Colonic mucosa (tissue), 4 donors: ENCODE data around the gene KCNJ4. TPM values are rescaled to one million over a fixed set of nuclear protein-coding genes. Genes with fewer than 3 reads are reported as not detected.
"Not testable (repeated sequence)": the region's sequence is repeated elsewhere in the genome, so short reads cannot be mapped to it uniquely, and the experiment has no call there.

Experiments used
- DNase-seq: peaks from one replicate; pipeline ENCODE4 v3.0.0-alpha.2; 2020
- H3K27ac ChIP-seq: fragments of 200-600 bp; one replicate; pipeline ENCODE4 v1.8.0; 2021
- H3K27me3 ChIP-seq: fragments of 200-600 bp; one replicate; pipeline ENCODE4 v1.8.0; 2021
- H3K36me3 ChIP-seq: fragments of 200-600 bp; one replicate; pipeline ENCODE4 v1.8.0; 2021
- H3K4me1 ChIP-seq: fragments of 200-600 bp; one replicate; pipeline ENCODE4 v1.8.0; 2021; ENCODE audit warnings: mild to moderate bottlenecking
- H3K4me3 ChIP-seq: fragments of 200-600 bp; one replicate; pipeline ENCODE4 v1.8.0; 2021
- H3K9ac ChIP-seq, 2 donors: one replicate each; pipeline ENCODE4 v1.7.0; 2013; ENCODE audit warnings: control low read depth in 2 of 2, low read depth in 2 of 2, low read length in 2 of 2
- H3K9me3 ChIP-seq: fragments of 200-600 bp; one replicate; pipeline ENCODE4 v1.8.0; 2021
- intact Hi-C: fragments of 100-400 bp; cut with DNase I; formaldehyde crosslinking; loops from one replicate; pipeline ENCODE4 v1.14.1; 2022
- total RNA-seq, 2 donors: library from RNA; stranded (reverse); fragmentation: NEBNext Ultra II Directional in 1 of 2; extraction: Animal tissue kit (Norgen Biotek cat#: 25700) in 1 of 2; gene quantifications; one replicate each; pipeline ENCODE4 v1.2.1, GENCODE V29; 2021
- TF ChIP-seq, protein P1 (sequence below): fragments of 200-600 bp; IDR thresholded peaks from one replicate; pipeline ENCODE4 v1.8.0; 2022; ENCODE audit warnings: antibody characterized with exemption, mild to moderate bottlenecking
- donor health status: healthy.
- donor health status: DM: no; HTN: no; CAD: no.
- donor health status: DM: no; HTN: no; CAD: no.

Gene KCNJ4
- total RNA-seq, 2 donors from 2014 or later: not detected

DNA sequence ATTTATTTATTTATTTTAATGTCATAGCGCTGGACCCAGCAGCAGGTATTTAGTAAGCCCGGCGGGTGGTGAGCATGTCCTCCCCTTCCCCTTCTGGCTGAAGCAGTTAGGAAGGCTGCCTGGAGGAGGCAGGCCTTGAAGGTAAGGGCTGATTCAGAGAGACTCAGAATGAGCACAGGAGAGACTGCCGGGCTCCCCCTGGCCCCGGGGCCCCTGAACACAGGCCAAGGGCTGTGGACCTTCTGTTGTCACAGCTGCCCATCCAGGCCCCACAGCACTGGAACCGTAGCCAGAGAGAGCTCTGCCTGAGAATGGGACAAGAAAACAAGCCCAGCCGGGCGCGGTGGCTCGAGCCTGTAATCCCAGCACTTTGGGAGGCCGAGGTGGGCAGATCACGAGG, 52.8 kb downstream of the KCNJ4 start:
- Histone ChIP-seq H3K27ac (no peak overlapping the region), H3K4me3 (no peak overlapping the region), H3K9ac (no peak overlapping the region), H3K36me3 (no peaks in the 10 kb centered on the region), H3K27me3 (no peaks in the 10 kb centered on the region), H3K4me1 (no peaks in the 10 kb centered on the region), H3K9me3 (no peaks in the 10 kb centered on the region)
- no peak for DNase-seq
- intact Hi-C loops: no loop called here
- TF ChIP-seq, protein P1, sequence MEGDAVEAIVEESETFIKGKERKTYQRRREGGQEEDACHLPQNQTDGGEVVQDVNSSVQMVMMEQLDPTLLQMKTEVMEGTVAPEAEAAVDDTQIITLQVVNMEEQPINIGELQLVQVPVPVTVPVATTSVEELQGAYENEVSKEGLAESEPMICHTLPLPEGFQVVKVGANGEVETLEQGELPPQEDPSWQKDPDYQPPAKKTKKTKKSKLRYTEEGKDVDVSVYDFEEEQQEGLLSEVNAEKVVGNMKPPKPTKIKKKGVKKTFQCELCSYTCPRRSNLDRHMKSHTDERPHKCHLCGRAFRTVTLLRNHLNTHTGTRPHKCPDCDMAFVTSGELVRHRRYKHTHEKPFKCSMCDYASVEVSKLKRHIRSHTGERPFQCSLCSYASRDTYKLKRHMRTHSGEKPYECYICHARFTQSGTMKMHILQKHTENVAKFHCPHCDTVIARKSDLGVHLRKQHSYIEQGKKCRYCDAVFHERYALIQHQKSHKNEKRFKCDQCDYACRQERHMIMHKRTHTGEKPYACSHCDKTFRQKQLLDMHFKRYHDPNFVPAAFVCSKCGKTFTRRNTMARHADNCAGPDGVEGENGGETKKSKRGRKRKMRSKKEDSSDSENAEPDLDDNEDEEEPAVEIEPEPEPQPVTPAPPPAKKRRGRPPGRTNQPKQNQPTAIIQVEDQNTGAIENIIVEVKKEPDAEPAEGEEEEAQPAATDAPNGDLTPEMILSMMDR: no peak

DNA sequence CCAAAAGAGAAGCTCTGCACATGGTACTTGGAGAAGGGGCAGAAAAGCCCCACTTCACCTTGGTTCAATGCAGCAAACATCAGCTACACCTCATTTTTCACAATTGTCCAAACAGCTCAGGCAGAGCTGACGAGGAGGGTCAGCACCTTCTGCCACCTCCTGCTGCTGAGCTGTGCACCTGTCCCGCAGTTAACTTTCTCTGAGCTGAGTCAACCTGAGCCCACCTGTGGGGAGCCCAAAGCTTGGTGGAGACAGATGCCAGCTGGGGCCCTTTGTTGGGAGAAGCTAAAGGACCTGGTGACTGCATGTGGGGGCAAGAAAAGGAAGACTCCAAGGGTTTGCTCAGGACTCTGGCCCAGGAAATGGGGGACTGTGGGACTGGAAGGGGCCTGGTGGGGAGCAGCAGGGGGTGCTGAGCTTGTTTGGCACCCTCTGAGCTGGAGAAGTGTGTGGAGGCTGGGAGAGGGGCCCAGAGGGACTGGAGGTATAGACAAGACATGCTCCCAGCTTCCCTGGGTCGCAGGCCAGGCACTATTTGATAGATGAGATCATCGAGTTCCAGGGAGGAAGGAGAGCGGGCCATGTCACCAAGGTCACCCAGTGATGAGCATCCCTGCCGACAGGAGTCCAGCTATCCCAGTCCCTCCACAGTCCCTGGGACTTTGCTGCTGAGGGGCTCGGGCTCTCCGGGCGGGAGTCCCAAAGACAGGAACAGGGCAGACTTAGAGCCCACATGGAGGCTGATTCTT, 53.5 kb downstream of the KCNJ4 start:
- Histone ChIP-seq H3K4me1 (no peaks in the 10 kb centered on the region), H3K9me3 (no peaks in the 10 kb centered on the region), H3K27ac (no peak overlapping the region), H3K4me3 (no peak overlapping the region), H3K36me3 (no peaks in the 10 kb centered on the region), H3K27me3 (no peaks in the 10 kb centered on the region), H3K9ac (no peak overlapping the region)
- intact Hi-C loops: no loop called here
- TF ChIP-seq, protein P1: no peak
- no peak for DNase-seq

DNA sequence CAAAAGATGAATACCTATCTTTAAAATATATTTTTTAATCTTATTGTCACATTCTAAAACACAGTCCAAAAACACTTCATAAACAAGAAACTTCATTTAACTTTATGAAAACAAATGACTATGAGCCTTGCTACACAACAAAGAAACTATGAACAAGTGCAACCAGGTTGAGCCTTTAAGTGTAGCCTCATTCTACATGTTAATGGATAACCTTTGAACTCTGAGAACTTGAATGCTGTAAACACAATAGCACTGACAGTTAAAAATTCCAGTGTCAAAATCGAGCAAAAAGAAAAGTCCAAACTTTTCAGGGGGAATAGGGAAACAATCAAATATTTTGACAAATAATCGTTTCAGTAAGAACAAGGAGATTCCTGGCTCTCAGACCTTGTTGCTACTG, 54.7 kb downstream of the KCNJ4 start:
- H3K27ac ChIP-seq: not testable (repeated sequence)

DNA sequence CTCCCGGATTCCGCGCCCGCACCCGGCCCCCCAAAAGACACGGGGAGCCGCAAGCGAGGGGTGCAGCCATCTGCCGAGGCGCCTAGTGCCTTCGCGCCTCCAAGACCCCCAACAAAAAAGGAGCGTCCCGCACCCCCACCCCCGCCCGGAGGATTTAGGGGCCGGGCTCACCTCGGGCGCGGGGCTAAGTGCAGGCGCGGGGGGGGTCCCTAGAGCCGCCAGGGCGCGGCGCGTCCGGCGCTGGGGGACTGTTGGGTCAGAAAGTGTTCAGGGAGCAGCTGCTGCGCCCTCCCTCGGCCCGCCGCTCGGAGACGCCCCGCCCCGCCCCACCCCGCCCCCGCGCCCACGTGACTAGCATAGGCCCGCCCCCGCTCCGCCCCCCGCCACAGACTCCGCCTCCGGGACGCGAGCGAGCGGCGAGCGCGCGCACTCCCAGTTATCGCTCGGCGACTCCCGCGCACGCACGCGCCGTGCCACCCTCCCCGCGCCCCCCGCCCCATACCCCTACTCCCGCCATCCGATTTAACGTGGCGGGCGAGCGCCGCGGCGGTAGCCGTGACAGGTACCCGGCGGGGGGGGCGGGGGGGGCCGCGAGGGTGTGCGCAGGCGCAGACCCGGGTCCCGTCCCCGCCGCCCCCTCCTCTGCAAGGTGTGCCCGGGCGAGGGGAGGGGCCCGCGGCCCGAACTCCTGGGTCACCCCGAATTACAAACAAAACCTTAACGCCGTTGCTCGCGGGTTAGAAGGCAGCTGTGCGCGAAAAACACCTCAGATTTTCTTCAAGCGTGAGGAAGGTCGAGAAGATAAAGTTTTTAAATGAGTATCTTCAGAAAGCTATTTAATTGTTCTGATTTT, 56.2 kb downstream of the KCNJ4 start:
- Histone ChIP-seq H3K4me3 (peak overlapping the region; percentile 52), H3K27me3 (no peaks in the 10 kb centered on the region), H3K36me3 (no peaks in the 10 kb centered on the region), H3K9ac (peak overlapping the region; percentile 34 to 86), H3K27ac (peak overlapping the region; percentile 82), H3K9me3 (no peaks in the 10 kb centered on the region), H3K4me1 (no peaks in the 10 kb centered on the region)
- DNase-seq: peak; percentile 89
- intact Hi-C loops: loop anchor here (10.0 kb wide), 1 partner anchor 106 kb away; the partner anchor contains the start of gene DDX17
- TF ChIP-seq, protein P1: no peak

More for the DNA sequence above, 54.7 kb downstream of the KCNJ4 start:
- DNase-seq, intact Hi-C loops, H3K4me3 ChIP-seq, H3K4me1 ChIP-seq, H3K9ac ChIP-seq, H3K9me3 ChIP-seq, H3K36me3 ChIP-seq, H3K27me3 ChIP-seq: not testable (repeated sequence)

DNA sequence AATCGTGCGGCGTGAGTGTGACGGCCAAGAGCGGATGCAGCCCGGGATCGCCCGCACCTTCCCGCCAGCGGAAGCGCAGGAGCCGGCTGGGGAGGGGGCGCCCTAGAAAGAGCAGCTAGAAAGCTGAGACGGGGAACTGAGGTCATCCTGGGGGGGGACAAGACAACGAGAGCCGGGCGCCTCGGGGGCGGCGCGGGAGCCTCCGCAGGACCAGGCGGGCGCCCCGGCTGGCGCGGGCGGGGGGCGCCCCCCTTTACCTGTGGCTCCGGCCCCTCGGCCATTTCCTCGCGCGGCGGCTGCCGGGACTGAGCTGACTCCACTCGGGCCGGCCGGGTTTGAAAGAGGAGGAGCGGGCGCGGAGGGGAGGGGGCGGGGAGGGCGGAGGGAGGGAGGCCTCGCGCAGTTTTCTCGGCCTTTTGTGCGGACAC, 56.8 kb downstream of the KCNJ4 start:
- intact Hi-C loops: loop anchor here (10.0 kb wide), 1 partner anchor 107 kb away; the partner anchor contains the start of gene DDX17
- H3K27ac ChIP-seq: peak overlapping the region; percentile 82
- not testable (repeated sequence) for H3K36me3 ChIP-seq, H3K27me3 ChIP-seq, H3K4me1 ChIP-seq, H3K9me3 ChIP-seq
- H3K9ac ChIP-seq: peak overlapping the region; percentile 26 to 86
- H3K4me3 ChIP-seq: peak overlapping the region; percentile 52
- peak; percentile 63 for DNase-seq

DNA sequence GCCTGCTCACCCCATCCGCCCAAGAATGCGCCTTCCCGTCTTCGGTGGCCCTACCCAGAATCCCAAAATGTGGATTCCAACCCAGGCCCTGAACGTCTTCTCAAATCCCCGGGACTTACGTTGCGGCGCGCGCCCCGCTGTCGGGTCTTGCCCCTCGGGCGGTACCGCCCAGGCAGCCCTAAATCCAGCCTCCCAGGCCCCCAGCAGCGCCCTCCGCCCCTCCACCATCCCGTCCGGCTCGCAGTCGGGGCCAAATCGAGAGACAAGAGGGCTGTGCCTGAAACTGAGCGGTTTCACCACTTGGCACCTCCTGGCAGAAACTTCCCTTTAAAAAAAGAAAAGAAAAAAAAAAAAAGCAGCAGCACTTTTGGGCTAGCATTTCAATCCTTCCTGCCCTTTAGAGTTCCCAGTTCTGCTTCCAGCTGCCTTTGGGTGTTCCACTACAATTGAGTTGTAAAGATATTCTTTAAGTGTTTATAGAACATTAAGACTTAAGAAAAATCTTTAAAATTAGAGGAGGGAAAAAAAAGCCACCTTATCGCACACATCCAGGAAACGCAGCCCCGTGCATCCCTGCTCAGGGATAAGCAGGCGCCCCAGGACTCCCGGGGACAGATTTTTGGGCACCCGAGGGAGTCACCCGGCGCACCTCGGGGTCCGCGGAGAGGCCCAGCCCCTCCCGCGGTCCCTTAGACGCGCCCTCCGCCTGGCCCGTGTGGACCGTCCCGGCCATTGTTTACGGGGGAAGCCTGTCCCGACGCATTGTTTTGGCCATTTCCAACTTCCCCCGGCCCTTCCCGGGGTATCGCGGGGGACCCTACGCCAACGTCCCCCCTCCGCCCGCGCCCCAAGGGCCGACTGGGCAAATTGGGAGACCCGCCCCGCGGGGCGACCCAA, 57.6 kb downstream of the KCNJ4 start:
- TF ChIP-seq, protein P1: no peak
- intact Hi-C loops: loop anchor here (10.0 kb wide), 1 partner anchor 107 kb away; the partner anchor contains the start of gene DDX17
- Histone ChIP-seq H3K4me3 (peak overlapping the region; percentile 52), H3K36me3 (no peaks in the 10 kb centered on the region), H3K4me1 (no peaks in the 10 kb centered on the region), H3K27ac (peak overlapping the region; percentile 82), H3K9me3 (no peaks in the 10 kb centered on the region), H3K27me3 (no peaks in the 10 kb centered on the region), H3K9ac (peak overlapping the region; percentile 66 to 76)
- peak; percentile 68 for DNase-seq

DNA sequence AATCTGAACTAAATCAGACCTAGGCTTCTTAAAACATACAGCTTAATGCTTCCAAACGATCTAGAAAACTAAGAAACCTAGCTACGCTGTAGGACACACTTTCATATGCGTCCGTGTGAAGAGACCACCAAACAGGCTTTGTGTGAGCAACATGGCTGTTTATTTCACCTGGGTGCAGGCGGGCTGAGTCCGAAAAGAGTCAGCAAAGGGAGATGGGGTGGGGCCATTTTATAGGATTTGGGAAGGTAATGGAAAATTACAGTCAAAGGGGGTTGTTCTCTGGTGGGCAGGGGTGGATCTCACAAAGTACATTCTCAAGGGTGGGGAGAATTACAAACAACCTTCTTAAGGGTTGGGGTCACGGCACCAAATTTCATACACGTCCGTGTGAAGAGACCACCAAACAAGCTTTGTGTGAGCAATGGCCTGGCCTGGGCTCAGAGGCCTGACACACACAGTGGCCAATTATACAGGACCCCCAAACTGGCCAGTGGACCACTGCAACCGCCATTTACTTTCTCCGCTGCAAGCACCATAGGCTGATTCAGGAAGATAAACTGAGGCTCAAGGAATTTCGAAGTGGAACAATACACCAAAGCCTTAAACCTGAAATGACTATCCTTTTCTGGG, 58.4 kb downstream of the KCNJ4 start:
- not testable (repeated sequence) for H3K27me3 ChIP-seq, H3K36me3 ChIP-seq, H3K4me1 ChIP-seq, H3K9me3 ChIP-seq, DNase-seq
- Histone ChIP-seq H3K27ac (peak overlapping the region; percentile 82), H3K4me3 (peak overlapping the region; percentile 52), H3K9ac (peak overlapping the region in 1 of 2 donors; percentile 76)
- intact Hi-C loops: loop anchor here (10.0 kb wide), 1 partner anchor 108 kb away; the partner anchor contains the start of gene DDX17

DNA sequence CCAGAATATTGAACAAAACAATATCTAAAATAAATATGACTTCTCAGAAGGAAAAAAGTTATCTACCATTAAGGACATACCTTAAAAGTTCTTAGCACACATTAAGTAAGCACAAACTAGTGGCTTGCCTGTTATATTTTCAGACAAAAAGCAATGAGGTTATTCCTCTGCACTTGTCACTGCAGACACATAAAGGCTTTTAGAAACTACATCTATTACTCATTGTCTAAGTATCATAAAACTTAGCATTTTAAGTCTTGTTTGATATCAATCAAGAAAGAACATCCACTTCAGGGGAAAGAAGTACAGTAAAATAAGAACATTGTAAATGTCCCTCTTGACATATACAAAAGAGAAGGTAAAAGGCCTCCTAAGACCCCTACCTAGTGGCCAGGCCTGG, 59.1 kb downstream of the KCNJ4 start:
- H3K9ac ChIP-seq, H3K9me3 ChIP-seq, H3K4me1 ChIP-seq, H3K4me3 ChIP-seq, DNase-seq, H3K36me3 ChIP-seq, H3K27me3 ChIP-seq: not testable (repeated sequence)
- intact Hi-C loops: loop anchor here (10.0 kb wide), 1 partner anchor 109 kb away; the partner anchor contains the start of gene DDX17
- peak overlapping the region; percentile 82 for H3K27ac ChIP-seq
